Thoracic aorta (tissue), 2 donors: Measurements from ENCODE around the gene MBD3L1. TPM values are rescaled to one million over a fixed set of nuclear protein-coding genes. Genes with fewer than 3 reads are reported as not detected.

Source experiments
- ATAC-seq: fragments of 150-250 bp; one replicate; pipeline ENCODE4 v1.8.0; 2017; ENCODE audit warnings: low read depth; ENCODE audit not compliant: insufficient number of reproducible peaks, low FRiP score
- DNase-seq: peaks from one replicate; pipeline ENCODE4 v3.0.0-alpha.2; 2020; ENCODE audit warnings: low spot score
- H3K27ac ChIP-seq, 2 donors: fragments of 200-600 bp; sonication (generic); 1 replicate in 1 of 2; 2 replicates in 1 of 2; pipeline ENCODE4 v1.5.1; 2016; ENCODE audit warnings: mild to moderate bottlenecking in 2 of 2, moderate library complexity in 2 of 2
- H3K27me3 ChIP-seq: fragments of 200-600 bp; sonication (generic); replicated peaks from 2 replicates; pipeline ENCODE4 v1.6.0; 2016; ENCODE audit warnings: mild to moderate bottlenecking; ENCODE audit not compliant: insufficient read depth
- H3K36me3 ChIP-seq: fragments of 200-600 bp; sonication (generic); one replicate; pipeline ENCODE4 v1.5.1; 2016
- H3K4me1 ChIP-seq, 2 donors: fragments of 200-600 bp; sonication (generic); 1 replicate in 1 of 2; 2 replicates in 1 of 2; pipeline versions ENCODE4 v1.5.1 to v1.6.0; 2016; ENCODE audit warnings: low read depth in 2 of 2, mild to moderate bottlenecking in 1 of 2; ENCODE audit not compliant: control insufficient read depth in 1 of 2
- H3K4me3 ChIP-seq: fragments of 200-600 bp; sonication (generic); 2 replicates; pipeline ENCODE4 v1.5.1; 2016; ENCODE audit warnings: mild to moderate bottlenecking
- H3K9me3 ChIP-seq: fragments of 200-600 bp; sonication (generic); 2 replicates; pipeline ENCODE4 v1.5.1; 2016
- CTCF ChIP-seq: fragments of 200-600 bp; sonication (generic); IDR thresholded peaks from one replicate; pipeline ENCODE4 v1.5.1; 2019; ENCODE audit warnings: antibody characterized with exemption
- total RNA-seq, 2 donors: library from RNA; depleted of rRNA; stranded (reverse); fragments of >200 nt; gene quantifications; one replicate each; pipeline versions ENCODE4 v1.1.0 to v1.2.3, GENCODE V29; 2016

The MBD3L1 gene
- total RNA-seq, 2 donors from 2014 or later: not detected

GRCh38 chr19:8815780-8816179, 16.4 kb upstream of the MBD3L1 start:
- peaks cover 91% of the 10 kb centered on the region for H3K36me3 ChIP-seq
- no peak overlapping the region for H3K27ac ChIP-seq
- H3K27me3 ChIP-seq: no peaks in the 10 kb centered on the region
- ATAC-seq (no peak), DNase-seq (no peak)
- H3K4me1 ChIP-seq: no peaks in the 10 kb centered on the region
- no peak for TF ChIP-seq CTCF
- peaks cover 94% of the 10 kb centered on the region for H3K9me3 ChIP-seq
- no peak overlapping the region for H3K4me3 ChIP-seq

DNA sequence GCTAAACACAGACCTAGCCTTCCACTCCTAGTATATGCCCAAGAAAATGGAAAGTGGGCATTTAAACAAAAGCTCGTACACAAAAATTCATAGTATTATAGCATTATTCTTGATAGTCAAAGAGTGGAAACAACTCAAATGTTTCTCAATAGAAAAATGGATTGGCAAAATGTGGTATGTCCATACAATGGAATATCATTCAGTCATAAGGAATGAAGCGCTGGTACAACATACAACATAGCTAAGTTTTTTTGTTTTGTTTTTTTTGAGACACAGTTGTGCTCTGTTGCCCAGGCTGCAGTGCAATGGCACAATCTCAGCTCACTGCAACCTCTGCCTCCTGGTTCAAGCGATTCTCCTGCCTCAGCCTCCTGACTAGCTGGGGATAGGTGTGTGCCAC, 11.9 kb upstream of the MBD3L1 start:
- no peak overlapping the region for H3K27ac ChIP-seq
- peaks cover 50% of the 10 kb centered on the region for H3K9me3 ChIP-seq
- H3K36me3 ChIP-seq: peaks cover 93% of the 10 kb centered on the region
- no peak for TF ChIP-seq CTCF
- no peaks in the 10 kb centered on the region for H3K4me1 ChIP-seq
- ATAC-seq (no peak), DNase-seq (no peak)
- H3K27me3 ChIP-seq: no peaks in the 10 kb centered on the region
- no peak overlapping the region for H3K4me3 ChIP-seq

DNA sequence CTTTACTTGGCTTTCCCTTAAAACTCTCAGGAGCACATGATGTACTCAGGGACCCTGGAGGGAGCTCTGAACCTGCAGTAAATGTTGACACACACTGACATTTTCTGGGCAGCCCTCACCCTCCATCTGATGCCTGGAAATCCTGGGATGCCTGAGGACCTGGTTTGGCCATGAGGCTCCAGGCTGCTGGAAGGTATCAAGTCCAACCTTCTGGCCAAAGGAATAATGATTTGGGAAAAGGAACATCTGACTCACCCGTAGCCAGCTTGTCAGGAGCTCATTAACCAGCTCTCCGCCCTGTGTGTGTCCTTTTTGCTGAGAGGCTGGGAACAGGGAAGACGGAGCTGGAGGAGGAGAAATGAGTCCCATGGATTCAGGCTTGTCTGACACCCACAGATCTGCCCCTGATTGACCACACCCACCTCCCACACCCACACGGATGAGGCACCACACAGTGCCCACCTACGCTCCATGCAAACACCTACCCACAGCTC, 10.4 kb upstream of the MBD3L1 start:
- Histone ChIP-seq H3K4me1 (no peaks in the 10 kb centered on the region), H3K4me3 (no peak overlapping the region), H3K27me3 (no peaks in the 10 kb centered on the region), H3K9me3 (peaks cover 34% of the 10 kb centered on the region), H3K27ac (no peak overlapping the region), H3K36me3 (peaks cover 83% of the 10 kb centered on the region)
- no peak for TF ChIP-seq CTCF
- ATAC-seq (no peak), DNase-seq (no peak)

GRCh38 chr19:8826371-8826770, 5.8 kb upstream of the MBD3L1 start:
- peaks cover 5 to 10% of the 10 kb centered on the region in 2 donors for H3K4me1 ChIP-seq
- no peaks in the 10 kb centered on the region for H3K27me3 ChIP-seq
- DNase-seq: no peak
- no peaks in the 10 kb centered on the region for H3K9me3 ChIP-seq
- ATAC-seq: no peak
- no peak overlapping the region for H3K4me3 ChIP-seq
- H3K27ac ChIP-seq: no peak overlapping the region
- peaks cover 52% of the 10 kb centered on the region for H3K36me3 ChIP-seq
- TF ChIP-seq CTCF: no peak

GRCh38 chr19:8827277-8827676, 4.9 kb upstream of the MBD3L1 start:
- Histone ChIP-seq H3K4me1 (peaks cover 5 to 13% of the 10 kb centered on the region in 2 donors), H3K9me3 (no peaks in the 10 kb centered on the region), H3K4me3 (no peak overlapping the region), H3K36me3 (peaks cover 43% of the 10 kb centered on the region), H3K27ac (no peak overlapping the region), H3K27me3 (no peaks in the 10 kb centered on the region)
- ATAC-seq: no peak
- TF ChIP-seq CTCF: no peak
- DNase-seq: no peak
